Measurements from ENCODE around the gene SCAF4.

GRCh38 chr21:31755027-31755426 is 23.1 kb upstream of the SCAF4 start:
- TF ChIP-seq CTCF (IDR thresholded peaks at IDR 0.05; ENCODE audit: low read length) (no peak), EZH2 (IDR thresholded peaks at IDR 0.05; ENCODE audit: borderline replicate concordance, low read length) (no peak)
